HG03558 (cell line): ENCODE measurements around the gene DBF4B.

Experiments
- ATAC-seq: cut with Tn5 transposase; IDR thresholded peaks from one replicate; pipeline ENCODE4 v1.9.1; 2021; ENCODE audit warnings: moderate number of reproducible peaks; ENCODE audit not compliant: unreplicated experiment; ENCODE audit errors: extremely low read depth

The DBF4B gene

GRCh38 chr17:44775136-44775837, 66.8 kb downstream of the DBF4B start:
- no peak for ATAC-seq

- no peak for ATAC-seq
Observed at GRCh38 chr17:44775838-44776621, 67.6 kb downstream of the DBF4B start.

DNA sequence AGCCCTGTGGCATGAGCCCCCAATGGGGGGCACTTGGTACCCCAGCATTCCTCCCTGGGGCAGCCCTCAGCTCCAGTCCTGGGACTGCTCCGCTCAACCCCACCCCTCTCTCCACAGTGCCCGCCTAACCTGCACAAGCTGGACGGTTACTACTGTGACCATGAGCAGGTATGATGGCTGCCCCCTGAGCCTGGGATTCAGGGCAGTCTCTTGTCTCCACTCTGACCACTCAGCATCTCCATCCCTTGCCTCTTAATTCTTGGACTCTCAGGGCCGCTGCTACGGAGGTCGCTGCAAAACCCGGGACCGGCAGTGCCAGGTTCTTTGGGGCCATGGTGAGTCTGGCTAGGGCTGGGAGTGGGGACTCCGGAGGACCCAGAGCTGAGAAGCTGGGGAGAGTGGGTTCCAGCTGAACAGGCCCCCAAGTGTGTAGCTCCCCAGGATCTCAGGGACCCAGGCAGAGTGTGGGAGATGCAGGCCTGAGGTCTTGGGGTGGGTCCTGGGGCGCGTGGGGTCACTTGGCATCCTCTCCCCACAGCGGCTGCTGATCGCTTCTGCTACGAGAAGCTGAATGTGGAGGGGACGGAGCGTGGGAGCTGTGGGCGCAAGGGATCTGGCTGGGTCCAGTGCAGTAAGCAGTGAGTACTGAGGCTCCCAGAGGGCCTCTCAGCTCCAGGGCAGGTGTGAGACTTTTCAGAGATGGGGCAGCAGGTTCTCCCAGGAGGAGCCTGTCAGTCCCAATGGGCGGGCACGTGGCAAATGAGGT, 68.3 kb downstream of the DBF4B start:
- ATAC-seq: no peak

GRCh38 chr17:44777394-44778348, 69.2 kb downstream of the DBF4B start:
- ATAC-seq: no peak

DNA sequence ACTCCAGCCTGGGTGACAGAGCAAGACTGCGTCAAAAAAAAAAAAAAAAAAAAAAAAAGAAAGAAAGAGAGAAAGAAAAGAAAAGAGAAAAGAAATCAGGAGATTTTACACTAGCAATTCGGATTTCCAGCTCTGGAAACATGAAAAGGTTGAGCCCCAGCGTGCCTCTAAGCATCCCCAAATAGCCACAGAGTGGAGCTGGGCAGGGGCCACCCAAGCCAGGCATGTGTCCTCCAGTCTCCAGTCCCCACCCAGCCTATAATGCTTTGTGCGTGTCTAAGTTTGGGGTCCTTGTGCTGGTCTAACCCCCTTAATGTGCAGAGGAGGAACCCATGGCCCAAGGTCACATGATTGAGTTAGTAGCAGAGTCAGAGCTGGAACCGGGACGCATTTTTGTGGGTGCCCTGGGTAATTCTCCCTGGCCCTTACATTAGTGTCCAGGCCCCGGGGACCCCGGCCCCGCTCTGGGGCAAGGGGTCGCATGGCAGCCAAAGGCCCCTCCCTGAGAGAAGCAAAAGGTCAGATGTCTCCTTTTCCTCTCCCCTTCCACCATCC, 70.3 kb downstream of the DBF4B start:
- ATAC-seq: no peak

- ATAC-seq: no peak
Observed at GRCh38 chr17:44779211-44780025, 71.0 kb downstream of the DBF4B start.

DNA sequence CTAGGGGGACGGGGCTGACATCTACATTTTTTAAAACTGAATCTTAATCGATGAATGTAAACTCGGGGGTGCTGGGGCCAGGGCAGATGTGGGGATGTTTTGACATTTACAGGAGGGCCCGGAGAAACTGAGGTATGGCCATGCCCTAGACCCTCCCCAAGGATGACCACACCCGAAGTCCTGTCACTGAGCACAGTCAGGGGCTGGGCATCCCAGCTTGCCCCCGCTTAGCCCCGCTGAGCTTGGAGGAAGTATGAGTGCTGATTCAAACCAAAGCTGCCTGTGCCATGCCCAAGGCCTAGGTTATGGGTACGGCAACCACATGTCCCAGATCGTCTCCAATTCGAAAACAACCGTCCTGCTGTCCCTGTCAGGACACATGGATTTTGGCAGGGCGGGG, 71.7 kb downstream of the DBF4B start:
- ATAC-seq: no peak

DNA sequence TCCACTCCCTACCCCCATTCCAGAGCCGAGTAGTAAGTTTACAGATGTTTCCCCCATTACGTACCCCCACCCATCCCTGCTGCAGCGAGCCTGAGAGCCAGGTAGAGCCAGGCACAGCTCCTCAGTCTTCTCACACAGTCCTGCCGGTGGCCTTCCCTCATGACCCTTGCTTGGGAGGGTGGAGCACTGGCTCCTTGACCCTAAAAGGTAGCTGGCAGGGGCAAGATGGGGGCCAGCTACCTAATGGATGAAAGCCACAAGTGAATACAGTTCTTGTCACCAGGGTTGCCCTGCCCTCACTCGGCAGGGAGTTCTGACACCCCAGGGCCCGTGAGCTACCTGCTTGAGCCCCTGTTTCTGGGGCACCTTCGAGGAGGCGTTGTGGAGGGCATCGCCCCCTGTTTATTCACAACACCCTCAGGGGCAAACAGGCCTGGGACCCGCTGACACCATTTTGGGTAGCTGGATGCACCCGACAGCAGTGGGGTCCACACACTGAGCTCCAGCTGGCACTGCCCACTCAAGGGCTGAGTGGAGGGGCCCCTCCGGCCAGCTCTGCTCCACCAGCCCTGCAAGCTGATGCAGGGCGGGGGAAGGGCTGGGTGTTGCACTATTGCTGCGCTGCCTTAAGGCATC, 72.5 kb downstream of the DBF4B start:
- no peak for ATAC-seq

DNA sequence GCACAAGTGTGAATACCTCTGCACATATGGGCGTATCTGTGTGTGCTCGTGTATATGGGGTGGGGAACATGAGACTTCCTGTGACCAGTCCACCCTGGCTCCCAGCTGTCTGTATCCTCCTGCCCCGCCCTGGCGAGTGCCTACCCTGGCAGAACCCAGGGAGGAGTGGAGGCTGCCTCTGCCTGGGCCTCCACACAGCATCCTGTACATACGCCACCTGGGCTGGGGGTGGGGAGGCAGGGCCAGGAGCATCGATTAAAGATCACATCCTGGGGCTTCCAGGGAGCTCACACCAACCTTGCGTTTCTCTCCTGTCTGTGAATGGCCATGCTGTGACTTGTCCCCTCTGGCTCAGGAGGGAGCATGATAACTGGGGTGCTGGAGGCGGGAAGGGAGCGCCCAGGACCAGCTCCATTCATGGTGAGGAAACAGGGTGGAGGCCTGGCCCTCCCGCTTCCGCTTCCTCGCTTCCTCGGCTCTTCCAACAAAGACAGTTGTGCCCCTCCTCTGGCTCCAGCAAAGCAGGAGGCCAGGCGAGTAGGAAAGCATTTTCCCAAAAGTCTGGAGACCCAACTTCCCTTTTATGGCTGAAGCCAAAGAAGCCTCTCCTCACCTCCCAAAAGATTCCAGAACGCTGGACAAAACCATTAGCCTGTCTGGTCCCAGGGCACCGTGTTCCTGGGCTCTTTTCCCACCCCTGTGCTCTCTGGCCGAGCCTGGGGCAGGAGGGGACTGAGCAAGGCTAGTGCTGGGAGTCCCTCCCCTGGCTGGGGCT, 73.3 kb downstream of the DBF4B start:
- ATAC-seq: no peak

- ATAC-seq: no peak
Observed at GRCh38 chr17:44782326-44782850, 73.9 kb downstream of the DBF4B start.

- ATAC-seq: no peak
Observed at GRCh38 chr17:44785921-44786320, 77.5 kb downstream of the DBF4B start.

GRCh38 chr17:44786551-44787081, 78.2 kb downstream of the DBF4B start:
- ATAC-seq: no peak

DNA sequence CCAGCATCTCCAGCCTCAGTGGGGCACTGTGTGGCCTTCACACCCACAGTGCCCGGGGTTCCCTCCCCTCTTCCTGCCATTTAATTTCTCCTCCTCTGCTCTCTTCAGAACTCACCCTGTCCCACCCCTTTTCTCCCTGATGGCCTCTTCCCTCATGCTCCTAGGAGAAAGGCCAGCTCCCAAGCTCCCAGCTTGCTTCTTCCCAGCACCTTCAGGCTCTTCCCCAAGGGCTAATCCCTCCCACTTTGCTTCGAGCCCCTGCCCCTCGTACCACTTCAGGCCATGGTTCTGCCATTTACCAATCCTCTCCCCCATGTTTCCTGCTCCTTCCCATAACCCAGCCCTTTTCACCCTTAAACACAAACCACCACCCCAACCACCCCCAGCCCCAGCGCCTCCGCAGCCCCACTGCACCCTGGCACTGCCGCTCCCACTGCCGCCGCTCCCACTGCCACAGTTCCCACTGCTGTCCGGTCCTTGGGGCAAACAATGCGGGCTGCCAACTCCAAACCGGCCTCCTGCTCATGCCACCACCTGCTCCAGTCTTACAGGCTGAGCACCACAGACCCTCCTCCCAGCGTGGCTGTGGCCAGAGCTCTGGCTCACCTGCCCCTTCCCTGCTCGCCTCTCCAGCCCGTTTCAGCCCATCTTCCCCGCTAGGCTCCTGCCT, 78.9 kb downstream of the DBF4B start:
- ATAC-seq: no peak

GRCh38 chr17:44788139-44788538, 79.7 kb downstream of the DBF4B start:
- no peak for ATAC-seq

- ATAC-seq: no peak
Observed at GRCh38 chr17:44792276-44792675, 83.8 kb downstream of the DBF4B start.
